ENCODE results near the gene CDH12.
"Not testable (repeated sequence)": the region's sequence is repeated elsewhere in the genome, so short reads cannot be mapped to it uniquely, and the experiment has no call there.

Gene CDH12

GRCh38 chr5:22010808-22011207 is 842.3 kb downstream of the CDH12 start:
- DNase-seq (ENCODE audit: low spot score): not testable (repeated sequence)

- DNase-seq (ENCODE audit: low spot score): not testable (repeated sequence)
These were observed 852.0 kb downstream of the CDH12 start for GRCh38 chr5:22001097-22001496.

- DNase-seq (ENCODE audit: low spot score): not testable (repeated sequence)
These were observed 867.3 kb downstream of the CDH12 start for GRCh38 chr5:21985799-21986198.

GRCh38 chr5:21951571-21951970 is 901.6 kb downstream of the CDH12 start:
- DNase-seq (ENCODE audit: low spot score): not testable (repeated sequence)

GRCh38 chr5:21931116-21931515 is 922.0 kb downstream of the CDH12 start:
- DNase-seq (ENCODE audit: low spot score): no peak

- DNase-seq (ENCODE audit: low spot score): no peak
These were observed 933.6 kb downstream of the CDH12 start for GRCh38 chr5:21919414-21920022.

GRCh38 chr5:21918451-21918850 is 934.7 kb downstream of the CDH12 start:
- no peak for DNase-seq (ENCODE audit: low spot score)

GRCh38 chr5:21910731-21911130 is 942.4 kb downstream of the CDH12 start:
- DNase-seq (ENCODE audit: low spot score): no peak

GRCh38 chr5:21895766-21896350 is 957.3 kb downstream of the CDH12 start:
- DNase-seq (ENCODE audit: low spot score): no peak

GRCh38 chr5:21893161-21893560 is 960.0 kb downstream of the CDH12 start:
- no peak for DNase-seq (ENCODE audit: low spot score)

GRCh38 chr5:21889581-21889980 is 963.6 kb downstream of the CDH12 start:
- no peak for DNase-seq (ENCODE audit: low spot score)

- no peak for DNase-seq (ENCODE audit: low spot score)
These were observed 970.9 kb downstream of the CDH12 start for GRCh38 chr5:21882074-21882745.

GRCh38 chr5:21880164-21880563 is 973.0 kb downstream of the CDH12 start:
- DNase-seq (ENCODE audit: low spot score): no peak

- no peak for DNase-seq (ENCODE audit: low spot score)
These were observed 990.2 kb downstream of the CDH12 start for GRCh38 chr5:21862986-21863385.

- DNase-seq (ENCODE audit: low spot score): no peak
These were observed 994.7 kb downstream of the CDH12 start for GRCh38 chr5:21858441-21858840.

- DNase-seq (ENCODE audit: low spot score): no peak
These were observed 996.2 kb downstream of the CDH12 start for GRCh38 chr5:21856987-21857386.

GRCh38 chr5:21847300-21847699 is 1005.8 kb downstream of the CDH12 start:
- DNase-seq (ENCODE audit: low spot score): no peak

GRCh38 chr5:21844960-21845359 is 1008.2 kb downstream of the CDH12 start:
- no peak for DNase-seq (ENCODE audit: low spot score)

- DNase-seq (ENCODE audit: low spot score): no peak
These were observed 1018.3 kb downstream of the CDH12 start for GRCh38 chr5:21834863-21835262.

GRCh38 chr5:21831145-21831787 is 1021.9 kb downstream of the CDH12 start:
- DNase-seq (ENCODE audit: low spot score): no peak

GRCh38 chr5:21826884-21827283 is 1026.3 kb downstream of the CDH12 start:
- no peak for DNase-seq (ENCODE audit: low spot score)

- DNase-seq (ENCODE audit: low spot score): no peak
These were observed 1029.6 kb downstream of the CDH12 start for GRCh38 chr5:21823588-21823987.

GRCh38 chr5:21823076-21823574 is 1030.0 kb downstream of the CDH12 start:
- DNase-seq (ENCODE audit: low spot score): no peak

Measured in left forelimb (tissue), 1 donor.